HUES48 (cell line): ENCODE data around the gene POC1B.

Source experiments
- H3K27ac ChIP-seq: one replicate; pipeline ENCODE4 v1.7.0; 2013; ENCODE audit warnings: low read depth, low read length, inconsistent platforms
- H3K27me3 ChIP-seq: 2 replicates; pipeline ENCODE4 v1.6.1; 2013; ENCODE audit warnings: mild to moderate bottlenecking, low read length; ENCODE audit not compliant: control insufficient read depth, insufficient read depth
- H3K36me3 ChIP-seq: 2 replicates; pipeline ENCODE4 v1.6.1; 2013; ENCODE audit warnings: low read length; ENCODE audit not compliant: control insufficient read depth, insufficient read depth
- H3K4me1 ChIP-seq: 2 replicates; pipeline ENCODE4 v1.6.1; 2013; ENCODE audit warnings: mild to moderate bottlenecking, low read length; ENCODE audit not compliant: control insufficient read depth, insufficient read depth
- H3K4me3 ChIP-seq: 2 replicates; pipeline ENCODE4 v1.5.1; 2013; ENCODE audit warnings: mild to moderate bottlenecking, low read depth, low read length
- H3K9ac ChIP-seq: 2 replicates; pipeline ENCODE4 v1.6.1; 2013; ENCODE audit warnings: mild to moderate bottlenecking, low read depth, low read length, moderate library complexity
- H3K9me3 ChIP-seq: 2 replicates; pipeline ENCODE4 v1.6.1; 2013; ENCODE audit warnings: low read length; ENCODE audit not compliant: control insufficient read depth, insufficient read depth

POC1B gene

DNA sequence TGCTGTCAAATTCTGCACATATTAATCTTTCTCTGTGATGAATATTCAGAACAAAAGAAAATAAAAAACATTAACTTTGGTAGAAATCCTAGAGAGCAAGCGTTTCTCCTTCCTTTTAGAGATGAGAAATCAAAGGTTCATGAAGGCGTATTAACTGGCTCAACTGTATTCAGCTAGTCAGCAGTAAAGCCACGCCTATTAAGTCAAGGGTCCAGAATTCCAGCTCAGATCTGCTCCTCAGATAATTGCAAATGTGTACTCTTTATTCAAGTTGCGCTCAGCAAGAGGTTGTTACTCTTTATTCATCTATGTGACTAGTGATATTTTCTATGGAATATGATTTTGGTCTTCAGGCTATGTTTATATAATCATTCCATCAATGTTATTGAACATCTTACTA is 13.1 kb upstream of the POC1B start:
- Histone ChIP-seq H3K4me3 (no peak overlapping the region), H3K27me3 (no peaks in the 10 kb centered on the region), H3K36me3 (no peaks in the 10 kb centered on the region)

DNA sequence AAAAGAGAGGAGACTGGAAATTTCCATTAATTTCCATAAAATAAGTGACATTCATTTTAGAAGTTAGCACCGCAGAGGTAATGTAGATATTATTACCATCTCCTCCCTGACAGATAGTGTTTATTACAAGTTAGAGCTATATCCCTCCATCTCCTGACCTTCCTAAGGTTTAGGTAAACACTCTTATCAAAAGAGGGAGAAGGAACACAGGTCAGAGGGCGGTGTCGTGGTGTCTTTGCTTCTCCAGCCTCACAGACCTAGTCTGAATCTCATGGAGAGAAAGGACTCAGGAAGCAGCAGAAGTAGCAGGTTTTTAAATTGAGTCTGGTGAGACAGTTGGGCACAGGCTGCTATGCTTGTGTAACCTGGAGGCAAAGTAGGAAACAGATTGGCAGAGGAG is 11.5 kb upstream of the POC1B start:
- Histone ChIP-seq H3K36me3 (no peaks in the 10 kb centered on the region), H3K27ac (no peak overlapping the region), H3K4me3 (no peak overlapping the region), H3K9me3 (no peaks in the 10 kb centered on the region), H3K4me1 (no peaks in the 10 kb centered on the region), H3K27me3 (no peaks in the 10 kb centered on the region), H3K9ac (no peak overlapping the region)

More for the DNA sequence above, 13.1 kb upstream of the POC1B start:
- Histone ChIP-seq H3K9me3 (no peaks in the 10 kb centered on the region), H3K9ac (no peak overlapping the region), H3K27ac (no peak overlapping the region), H3K4me1 (no peaks in the 10 kb centered on the region)

DNA sequence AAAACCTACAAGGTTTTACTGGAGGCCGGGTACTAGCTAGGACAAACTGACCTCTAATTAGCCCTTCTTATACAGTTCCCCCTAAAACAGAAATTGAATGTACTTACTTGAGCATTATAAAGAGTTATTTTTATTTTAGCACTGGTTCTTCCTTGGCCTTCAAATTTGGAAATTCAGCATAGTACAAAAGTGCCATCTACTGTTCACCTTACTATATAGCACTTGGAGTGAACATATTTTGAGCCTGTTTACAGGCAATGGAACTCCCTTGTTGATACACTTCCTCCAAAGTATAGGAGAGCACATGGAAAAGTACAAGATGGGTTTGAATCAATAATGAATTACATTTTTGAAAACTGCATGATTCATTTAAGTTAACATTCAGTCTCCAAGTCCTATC is 3.9 kb upstream of the POC1B start:
- no peaks in the 10 kb centered on the region for H3K36me3 ChIP-seq
- H3K4me3 ChIP-seq, result no peak overlapping the region
- H3K9me3 ChIP-seq, result no peaks in the 10 kb centered on the region
- H3K9ac ChIP-seq, result no peak overlapping the region
- H3K27ac ChIP-seq, result no peak overlapping the region
- 0 out of 2 replicates have a peak, but pooled peaks cover 4% of the 10 kb centered on the region for H3K4me1 ChIP-seq
- H3K27me3 ChIP-seq, result no peaks in the 10 kb centered on the region

DNA sequence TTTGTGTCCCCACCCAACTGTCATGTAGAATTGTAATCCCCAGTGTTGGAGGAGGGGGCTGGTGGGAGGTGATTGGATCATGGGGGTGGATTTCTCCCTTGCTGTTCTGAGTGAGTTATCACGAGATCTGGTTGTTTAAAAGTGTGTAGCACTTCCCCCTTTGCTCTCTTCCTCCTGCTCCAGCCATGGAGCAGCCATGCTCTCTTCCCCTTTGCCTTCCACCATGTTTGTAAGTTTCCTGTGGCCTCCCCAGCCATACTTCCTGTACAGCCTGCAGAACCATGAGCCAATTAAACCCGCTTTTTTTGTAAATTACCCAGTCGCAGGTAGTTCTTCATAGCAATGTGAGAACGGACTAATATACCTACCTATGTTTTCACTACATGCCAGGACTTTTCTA is 2.6 kb upstream of the POC1B start:
- Histone ChIP-seq H3K27ac (no peak overlapping the region), H3K9ac (no peak overlapping the region), H3K36me3 (no peaks in the 10 kb centered on the region), H3K9me3 (no peaks in the 10 kb centered on the region), H3K27me3 (no peaks in the 10 kb centered on the region), H3K4me3 (no peak overlapping the region), H3K4me1 (0 out of 2 replicates have a peak, but pooled peaks cover 10% of the 10 kb centered on the region)

DNA sequence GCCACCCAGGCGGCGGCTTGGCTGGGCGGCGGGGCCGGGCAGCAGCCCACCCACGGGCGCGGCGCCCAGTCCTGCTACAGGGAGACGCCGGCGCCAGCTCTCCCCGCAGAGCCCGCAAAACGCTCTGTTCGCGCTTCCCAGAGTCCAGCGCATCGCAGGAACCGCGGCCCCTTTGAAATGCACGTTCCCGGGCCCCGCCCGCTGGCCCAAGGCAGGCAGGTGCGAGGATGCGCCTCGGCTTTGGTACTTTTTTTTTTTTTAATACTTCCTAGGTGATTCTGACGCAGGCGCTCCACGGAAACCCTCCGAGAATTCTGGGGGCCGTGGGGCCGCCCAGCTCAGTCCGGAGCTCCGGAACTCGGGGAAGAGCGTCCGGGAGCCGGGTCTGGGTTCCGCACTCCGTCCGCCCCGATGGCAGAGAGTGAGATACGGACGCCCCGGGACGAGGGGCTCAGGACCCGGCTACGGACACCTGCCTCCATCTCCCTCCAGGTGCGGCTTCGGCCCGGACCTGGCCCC is 483 bp downstream of the POC1B start:
- Histone ChIP-seq H3K9ac (peak overlapping the region; percentile 17; the same call in 1 of the 2 replicates), H3K36me3 (peaks cover 7% of the 10 kb centered on the region; the same call in 1 of the 2 replicates), H3K4me3 (peak overlapping the region; percentile 80), H3K27me3 (no peaks in the 10 kb centered on the region), H3K4me1 (0 out of 2 replicates have a peak, but pooled peaks cover 10% of the 10 kb centered on the region), H3K9me3 (no peaks in the 10 kb centered on the region), H3K27ac (peak overlapping the region; percentile 90)

DNA sequence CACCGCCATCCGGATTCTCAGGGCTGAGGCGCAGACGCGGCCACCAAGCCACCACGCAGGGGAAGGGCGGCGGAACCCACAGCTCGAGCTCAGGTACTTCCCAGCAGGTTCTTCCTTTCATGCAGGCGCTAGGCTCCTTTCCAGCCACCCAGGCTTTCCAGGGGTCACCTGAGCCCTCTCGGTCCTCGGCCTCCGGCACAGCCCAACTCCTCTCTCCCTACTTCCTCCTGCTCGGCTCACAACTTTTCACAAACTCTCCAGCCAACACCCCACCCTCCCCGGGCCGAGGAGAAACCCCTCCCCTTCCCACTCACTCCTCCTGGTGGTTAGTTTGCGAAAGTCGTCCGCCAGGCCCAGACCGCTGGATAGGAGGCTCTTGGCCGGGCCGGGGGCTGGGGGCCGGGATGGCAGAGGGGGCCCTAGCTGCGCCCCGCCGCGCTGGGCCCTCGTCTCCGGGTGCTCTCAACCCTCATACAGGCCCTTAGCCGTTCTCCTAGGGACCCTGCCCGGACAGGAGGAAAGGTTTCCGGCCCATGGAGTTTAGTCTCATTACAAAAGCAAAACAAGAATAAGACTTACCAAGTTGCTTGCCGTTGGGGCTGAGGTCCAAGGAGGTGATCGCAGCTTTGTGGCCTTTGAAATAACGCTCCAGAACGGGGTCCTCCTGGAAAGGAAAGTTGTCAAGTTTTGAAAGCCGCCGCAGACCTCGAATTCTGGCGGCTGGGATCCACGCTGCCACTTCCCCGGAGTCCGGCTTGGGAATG is 1.1 kb downstream of the POC1B start, which contains the start of gene GALNT4:
GALNT4 (minus strand) TSS at position 256 of the 764 bp plus-strand sequence; CDS start at position 9, 247 bp downstream.
- peak within 1 kb of the TSS; percentile 64 for H3K9ac ChIP-seq
- peak within 1 kb of the TSS; percentile 90 for H3K27ac ChIP-seq
- H3K27me3 ChIP-seq, result no peaks in the 10 kb centered on the region
- H3K36me3 ChIP-seq, result peaks cover 7% of the 10 kb centered on the region; the same call in 1 of the 2 replicates
- peak within 1 kb of the TSS; percentile 80 for H3K4me3 ChIP-seq
- 0 out of 2 replicates have a peak, but pooled peaks cover 10% of the 10 kb centered on the region for H3K4me1 ChIP-seq
- H3K9me3 ChIP-seq, result no peaks in the 10 kb centered on the region

DNA sequence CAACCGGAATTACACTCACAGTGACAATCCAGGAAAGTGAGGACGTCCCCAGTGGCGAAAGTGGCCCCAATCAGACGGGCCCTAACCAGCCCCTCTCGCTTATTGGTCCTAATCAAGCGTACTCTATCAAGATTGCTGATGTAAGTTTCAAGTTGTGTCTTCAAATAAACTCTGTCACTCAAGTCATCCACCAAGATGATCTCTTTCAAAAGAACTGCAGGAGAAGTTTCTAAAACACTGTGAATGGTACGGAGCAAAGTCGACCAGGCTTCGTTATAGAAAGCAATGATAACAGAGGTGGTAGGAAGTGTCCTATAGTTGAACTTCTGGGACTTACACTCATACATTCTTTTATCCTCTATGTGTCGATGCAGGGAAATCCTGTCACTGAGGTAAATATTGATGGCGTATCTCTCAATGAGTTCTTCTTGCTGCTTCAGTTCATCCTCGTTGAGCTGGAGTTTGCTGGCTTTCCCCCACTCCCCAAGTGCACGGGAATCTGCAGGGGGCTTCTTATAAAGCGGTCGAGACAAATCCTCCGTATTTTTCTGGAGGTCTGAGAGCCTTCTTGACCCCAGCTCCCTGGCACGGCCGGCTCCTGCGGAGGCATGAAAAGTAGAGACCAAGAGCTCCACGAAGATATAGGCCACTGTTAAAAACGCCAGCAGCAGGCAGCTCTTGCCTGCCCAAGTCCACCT is 1.9 kb downstream of the POC1B start:
- peak overlapping the region; percentile 80 for H3K4me3 ChIP-seq
- peak overlapping the region; percentile 64 for H3K9ac ChIP-seq
- 0 out of 2 replicates have a peak, but pooled peaks cover 10% of the 10 kb centered on the region for H3K4me1 ChIP-seq
- peak overlapping the region; percentile 26 for H3K27ac ChIP-seq
- no peaks in the 10 kb centered on the region for H3K9me3 ChIP-seq
- H3K27me3 ChIP-seq, result no peaks in the 10 kb centered on the region
- peaks cover 7% of the 10 kb centered on the region; the same call in 1 of the 2 replicates for H3K36me3 ChIP-seq

DNA sequence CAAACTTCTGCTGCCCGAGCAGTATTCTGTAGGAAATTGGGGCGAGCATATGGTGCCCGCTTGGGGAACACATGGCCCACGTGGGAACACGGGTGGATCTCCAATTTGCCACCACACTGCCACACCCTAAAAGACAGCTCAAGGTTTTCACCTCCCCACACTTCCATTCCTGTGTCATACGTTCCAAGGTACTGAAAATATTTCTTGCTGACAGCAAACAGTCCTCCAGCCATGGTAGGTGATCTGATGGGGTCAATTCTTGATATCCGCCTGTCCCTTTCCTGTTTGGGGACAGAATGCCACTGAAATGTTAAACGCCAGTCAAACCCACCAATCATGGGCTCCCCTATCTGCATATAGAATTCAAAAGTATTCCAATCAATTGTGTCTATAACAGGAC is 2.5 kb downstream of the POC1B start:
- H3K4me1 ChIP-seq, result 0 out of 2 replicates have a peak, but pooled peaks cover 10% of the 10 kb centered on the region
- H3K27me3 ChIP-seq, result no peaks in the 10 kb centered on the region
- peaks cover 7% of the 10 kb centered on the region; the same call in 1 of the 2 replicates for H3K36me3 ChIP-seq
- H3K27ac ChIP-seq, result no peak overlapping the region
- no peaks in the 10 kb centered on the region for H3K9me3 ChIP-seq
- H3K9ac ChIP-seq, result no peak overlapping the region
- H3K4me3 ChIP-seq, result peak overlapping the region; percentile 1; the same call in 1 of the 2 replicates

DNA sequence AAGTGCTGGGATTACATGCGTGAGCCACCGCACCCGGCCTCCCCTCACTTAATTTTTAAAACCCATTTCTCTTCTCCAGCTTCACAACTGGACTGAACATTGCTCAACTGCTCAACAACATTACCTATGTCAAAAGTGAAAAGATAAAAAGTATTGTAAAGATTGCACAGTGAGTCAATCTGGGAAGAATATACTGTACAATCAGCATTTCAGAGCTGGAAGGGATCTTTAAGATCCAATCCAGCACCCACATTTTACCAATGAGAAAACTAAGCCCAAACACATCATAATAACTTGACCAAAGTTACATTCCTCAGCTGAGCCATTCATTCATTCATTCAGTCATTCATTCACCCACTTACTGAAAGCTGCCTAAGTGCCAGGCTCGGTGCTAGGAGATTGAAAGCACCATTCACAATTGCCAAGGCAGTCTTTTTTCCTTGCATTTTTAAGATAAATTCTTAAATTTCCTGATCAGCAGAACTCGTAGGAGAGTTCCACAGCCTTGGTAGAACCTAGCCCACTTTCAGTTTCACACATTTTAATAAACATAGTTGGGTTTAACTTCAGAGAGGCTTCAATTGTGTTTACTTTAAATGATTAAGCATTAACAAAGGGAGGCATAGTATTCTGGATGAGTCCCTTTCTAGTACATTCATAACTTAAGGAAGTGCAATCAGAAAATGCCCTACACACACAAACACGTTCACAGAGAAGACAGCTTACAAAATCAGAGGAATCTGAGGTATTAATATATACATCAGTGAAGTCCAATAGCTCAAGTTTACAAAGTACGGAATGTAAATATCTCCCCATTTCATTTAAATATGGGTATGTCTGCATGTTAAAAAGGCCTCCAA is 4.3 kb downstream of the POC1B start:
- no peak overlapping the region for H3K9ac ChIP-seq
- H3K27ac ChIP-seq, result no peak overlapping the region

DNA sequence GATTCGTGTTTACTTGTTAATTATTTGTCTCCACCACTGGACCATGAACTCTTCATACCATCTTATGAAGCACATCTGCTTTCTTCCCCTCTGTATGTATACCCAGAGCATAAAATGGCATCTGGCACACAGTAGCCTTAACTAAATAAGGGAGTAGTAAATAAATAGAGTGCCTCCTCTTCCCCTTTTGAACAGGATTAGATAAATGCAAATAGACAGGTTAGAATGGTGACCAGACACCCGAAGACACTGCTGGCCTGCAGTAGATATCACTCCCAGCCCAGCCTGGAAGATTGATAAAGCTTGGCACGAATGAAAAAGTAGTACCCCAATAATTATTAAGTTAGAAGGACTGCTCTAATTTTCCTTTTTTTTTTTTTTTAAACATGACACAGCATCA is 8.1 kb downstream of the POC1B start:
- no peaks in the 10 kb centered on the region for H3K27me3 ChIP-seq
- H3K4me1 ChIP-seq, result peaks cover 11% of the 10 kb centered on the region
- H3K4me3 ChIP-seq, result no peak overlapping the region
- no peak overlapping the region for H3K27ac ChIP-seq
- peaks cover 6% of the 10 kb centered on the region; the same call in 1 of the 2 replicates for H3K36me3 ChIP-seq
- H3K9me3 ChIP-seq, result no peaks in the 10 kb centered on the region
- H3K9ac ChIP-seq, result no peak overlapping the region

More for the DNA sequence above, 4.3 kb downstream of the POC1B start:
- H3K9me3 ChIP-seq, result no peaks in the 10 kb centered on the region
- no peaks in the 10 kb centered on the region for H3K27me3 ChIP-seq
- peaks cover 9% of the 10 kb centered on the region; the same call in 1 of the 2 replicates for H3K4me1 ChIP-seq
- peaks cover 7% of the 10 kb centered on the region; the same call in 1 of the 2 replicates for H3K36me3 ChIP-seq
- no peak overlapping the region for H3K4me3 ChIP-seq
